LNCaP clone FGC (cell line): Measurements from ENCODE around the gene NEDD4L.
A peak's percentile ranks its signal among the peaks of the same experiment; 100 is the strongest.

Source experiments
- DNase-seq: peaks from one replicate; pipeline ENCODE4 v3.0.0-alpha.2; 2011; ENCODE audit warnings: low read depth
- H3K4me3 ChIP-seq: 2 replicates; pipeline ENCODE4 v1.5.1; 2011; ENCODE audit warnings: mild to moderate bottlenecking, low read depth, low read length, control low read depth
- CTCF ChIP-seq: IDR thresholded peaks from 2 replicates; pipeline ENCODE4 v1.5.1; 2012; ENCODE audit warnings: mild to moderate bottlenecking; ENCODE audit not compliant: control insufficient read depth, insufficient read depth; ENCODE audit errors: extremely low read depth

NEDD4L gene

GRCh38 chr18:58407263-58407648, 363.2 kb downstream of the NEDD4L start:
- TF ChIP-seq CTCF, result no peak
- DNase-seq, result no peak

GRCh38 chr18:58407649-58408407, 363.8 kb downstream of the NEDD4L start:
- no peak for DNase-seq
- TF ChIP-seq CTCF, result no peak
- no peak overlapping the region for H3K4me3 ChIP-seq

More at GRCh38 chr18:58407263-58407648, 363.2 kb downstream of the NEDD4L start:
- H3K4me3 ChIP-seq, result no peak overlapping the region

- no peak for DNase-seq
- H3K4me3 ChIP-seq, result no peak overlapping the region
- TF ChIP-seq CTCF, result no peak
These were observed 364.6 kb downstream of the NEDD4L start for GRCh38 chr18:58408665-58409064.

- no peak overlapping the region for H3K4me3 ChIP-seq
- DNase-seq, result no peak
- no peak for TF ChIP-seq CTCF
These were observed 365.9 kb downstream of the NEDD4L start for GRCh38 chr18:58409802-58410445.

- H3K4me3 ChIP-seq, result no peak overlapping the region
- TF ChIP-seq CTCF, result no peak
- no peak for DNase-seq
These were observed 367.3 kb downstream of the NEDD4L start for GRCh38 chr18:58411323-58411722.

- DNase-seq, result peak; percentile 51
- no peak for TF ChIP-seq CTCF
- H3K4me3 ChIP-seq, result no peak overlapping the region
These were observed 369.0 kb downstream of the NEDD4L start for GRCh38 chr18:58412844-58413666.
